Liver (tissue), 9 donors: ENCODE measurements around the gene DSCAM. TPM values are rescaled to one million over a fixed set of nuclear protein-coding genes. Genes with fewer than 3 reads are reported as not detected.

Source experiments
- DNase-seq: peaks from one replicate; pipeline ENCODE4 v3.0.0-alpha.2; 2017; ENCODE audit warnings: low spot score
- H3K27ac ChIP-seq, 2 donors: one replicate each; pipeline ENCODE4 v1.7.0; 2013; ENCODE audit warnings: inconsistent platforms in 2 of 2, low read length in 2 of 2, control low read depth in 1 of 2, low read depth in 1 of 2, mild to moderate bottlenecking in 1 of 2
- H3K27me3 ChIP-seq, 4 donors: one replicate each; pipeline versions ENCODE4 v1.6.1 to v1.7.0; 2013; ENCODE audit warnings: low read length in 3 of 4, inconsistent platforms in 1 of 4, mild to moderate bottlenecking in 1 of 4, moderate library complexity in 1 of 4; ENCODE audit not compliant: control insufficient read depth in 4 of 4, insufficient read depth in 4 of 4
- H3K36me3 ChIP-seq, 4 donors: one replicate each; pipeline versions ENCODE4 v1.6.1 to v1.7.0; 2013; ENCODE audit warnings: low read length in 3 of 4, mild to moderate bottlenecking in 3 of 4, low read depth in 1 of 4, moderate library complexity in 1 of 4; ENCODE audit not compliant: control insufficient read depth in 4 of 4, insufficient read depth in 3 of 4
- H3K4me1 ChIP-seq, 4 donors: one replicate each; pipeline versions ENCODE4 v1.6.1 to v1.7.0; 2013; ENCODE audit warnings: low read length in 3 of 4, mild to moderate bottlenecking in 3 of 4, moderate library complexity in 1 of 4; ENCODE audit not compliant: control insufficient read depth in 4 of 4, insufficient read depth in 4 of 4
- H3K4me3 ChIP-seq, 3 donors: one replicate each; pipeline versions ENCODE4 v1.6.1 to v1.7.0; 2013; ENCODE audit warnings: low read length in 3 of 3, control low read depth in 1 of 3, low read depth in 1 of 3, mild to moderate bottlenecking in 1 of 3
- H3K9ac ChIP-seq, 2 donors: one replicate each; pipeline ENCODE4 v1.7.0; 2013; ENCODE audit warnings: low read length in 2 of 2, mild to moderate bottlenecking in 2 of 2, moderate library complexity in 2 of 2, control low read depth in 1 of 2, low read depth in 1 of 2
- H3K9me3 ChIP-seq, 4 donors: one replicate each; pipeline versions ENCODE4 v1.6.1 to v1.7.0; 2013; ENCODE audit warnings: low read length in 3 of 4; ENCODE audit not compliant: control insufficient read depth in 4 of 4
- EGR1 ChIP-seq, 2 donors: IDR thresholded peaks; 2 replicates each; pipeline ENCODE4 v1.6.1; 2016 to 2018; ENCODE audit warnings: antibody characterized with exemption in 2 of 2, low read depth in 2 of 2
- FOXA1 ChIP-seq: IDR thresholded peaks from 2 replicates; pipeline ENCODE4 v1.6.1; 2016; ENCODE audit warnings: antibody characterized with exemption
- FOXA2 ChIP-seq: IDR thresholded peaks from 2 replicates; pipeline ENCODE4 v1.6.1; 2016; ENCODE audit warnings: antibody characterized with exemption
- GABPA ChIP-seq, 2 donors: IDR thresholded peaks in 1 of 2; conservative IDR thresholded peaks in 1 of 2; 2 replicates each; pipeline ENCODE4 v1.6.1; 2016; ENCODE audit warnings: antibody characterized with exemption in 2 of 2, mild to moderate bottlenecking in 1 of 2, moderate library complexity in 1 of 2
- HNF4A ChIP-seq, 2 donors: conservative IDR thresholded peaks; 2 replicates each; pipeline ENCODE4 v1.6.1; 2016; ENCODE audit warnings: antibody characterized with exemption in 2 of 2, mild to moderate bottlenecking in 2 of 2
- HNF4G ChIP-seq: IDR thresholded peaks from 2 replicates; pipeline ENCODE4 v1.6.1; 2016; ENCODE audit warnings: antibody characterized with exemption
- JUND ChIP-seq, 2 donors: IDR thresholded peaks; 2 replicates each; pipeline ENCODE4 v1.6.1; 2016; ENCODE audit warnings: antibody characterized with exemption in 2 of 2
- NR2F2 ChIP-seq: IDR thresholded peaks from 2 replicates; pipeline ENCODE4 v1.6.1; 2016; ENCODE audit warnings: antibody characterized with exemption
- RAD21 ChIP-seq, 2 donors: IDR thresholded peaks; 2 replicates each; pipeline ENCODE4 v1.6.1; 2016; ENCODE audit warnings: antibody characterized with exemption in 2 of 2, mild to moderate bottlenecking in 2 of 2
- REST ChIP-seq: IDR thresholded peaks from 2 replicates; pipeline ENCODE4 v1.6.1; 2016; ENCODE audit warnings: antibody characterized with exemption, mild to moderate bottlenecking
- RXRA ChIP-seq, 2 donors: IDR thresholded peaks; 2 replicates each; pipeline ENCODE4 v1.6.1; 2017 to 2018; ENCODE audit warnings: antibody characterized with exemption in 2 of 2, mild to moderate bottlenecking in 1 of 2
- SP1 ChIP-seq: IDR thresholded peaks from 2 replicates; pipeline ENCODE4 v1.6.1; 2018; ENCODE audit warnings: antibody characterized with exemption, mild to moderate bottlenecking
- TAF1 ChIP-seq: conservative IDR thresholded peaks from 2 replicates; pipeline ENCODE4 v1.6.1; 2016; ENCODE audit warnings: antibody characterized with exemption, mild to moderate bottlenecking
- YY1 ChIP-seq: IDR thresholded peaks from 2 replicates; pipeline ENCODE4 v1.6.1; 2016; ENCODE audit warnings: antibody characterized with exemption, mild to moderate bottlenecking
- WGBS: extraction: QIAGEN DNeasy Blood & Tissue Kit; methylation state at CpG from one replicate; pipeline ENCODE4 v1.1.7; 2013; 5-methylcytosine and 5-hydroxymethylcytosine counted together
- polyA plus RNA-seq, 2 donors: library from polyadenylated mRNA; stranded (reverse) in 1 of 2; unstranded in 1 of 2; fragments of 200-250 nt in 1 of 2; fragments of >200 nt in 1 of 2; fragmentation: Nextera tagmentation in 1 of 2; extraction: Ambion mirVana in 1 of 2; gene quantifications; one replicate each; pipeline versions ENCODE4 v1.2.1 to v1.2.3, GENCODE V29; 2013 to 2015
- total RNA-seq, 2 donors: library from RNA; depleted of rRNA; stranded (reverse); fragments of >200 nt; gene quantifications; one replicate each; pipeline ENCODE4 v1.2.3, GENCODE V29; 2014
- TF ChIP-seq, protein P1 (sequence below): fragments of 150-350 bp; IDR thresholded peaks from 2 replicates; pipeline ENCODE4 v1.5.1; 2017; ENCODE audit warnings: improper control_type of control experiment, low read depth, low read length; ENCODE audit not compliant: missing input control
- TF ChIP-seq, protein P2 (sequence below): IDR thresholded peaks from 2 replicates; pipeline ENCODE4 v1.6.1; 2016; ENCODE audit warnings: antibody characterized with exemption
- TF ChIP-seq, protein P3 (sequence below): IDR thresholded peaks from 2 replicates; pipeline ENCODE4 v1.6.1; 2016; ENCODE audit warnings: antibody characterized with exemption
- donor health status: healthy.
- donor health status: healthy.
- donor health status: healthy.
- donor health status: healthy.
- donor health status: healthy.

The DSCAM gene
- total and polyA plus RNA-seq, 4 donors, result 0.02 to 0.23 (median 0.10) TPM

DNA sequence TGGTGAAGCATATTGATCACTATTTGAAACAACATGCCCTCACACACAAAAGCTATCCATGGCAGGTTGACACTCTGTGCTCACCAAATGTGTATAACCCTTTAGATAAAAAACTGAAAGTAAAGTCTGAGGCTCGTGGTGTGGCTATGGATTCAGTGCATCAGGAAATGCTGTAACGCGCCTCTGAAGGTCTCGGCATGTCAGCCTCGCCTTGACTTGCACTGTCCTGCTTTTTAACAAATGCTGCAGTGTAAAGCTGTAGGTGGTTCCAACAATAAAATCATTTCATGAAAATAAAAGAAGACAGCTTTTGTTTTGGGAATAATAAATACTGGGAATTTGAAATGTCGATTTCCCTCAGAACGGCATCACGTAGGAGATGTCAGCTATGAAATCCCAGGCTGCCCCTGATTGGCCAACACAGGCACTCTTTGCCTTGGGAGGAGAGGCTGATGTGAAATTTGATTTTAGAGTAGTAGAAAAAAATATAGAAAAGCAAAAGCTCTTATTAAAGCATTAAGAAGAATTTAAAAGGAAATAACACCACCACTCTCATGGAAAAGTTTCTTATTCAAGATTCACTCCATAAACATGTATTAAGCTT, 168.2 kb downstream of the DSCAM start (continued):
- TF ChIP-seq REST (no peak), NR2F2 (no peak), GABPA (IDR thresholded peaks at IDR 0.05 in 1 of 2, conservative IDR thresholded peaks at IDR 0.05 in 1 of 2) (no peak), JUND (IDR thresholded peaks at IDR 0.05) (no peak)

DNA sequence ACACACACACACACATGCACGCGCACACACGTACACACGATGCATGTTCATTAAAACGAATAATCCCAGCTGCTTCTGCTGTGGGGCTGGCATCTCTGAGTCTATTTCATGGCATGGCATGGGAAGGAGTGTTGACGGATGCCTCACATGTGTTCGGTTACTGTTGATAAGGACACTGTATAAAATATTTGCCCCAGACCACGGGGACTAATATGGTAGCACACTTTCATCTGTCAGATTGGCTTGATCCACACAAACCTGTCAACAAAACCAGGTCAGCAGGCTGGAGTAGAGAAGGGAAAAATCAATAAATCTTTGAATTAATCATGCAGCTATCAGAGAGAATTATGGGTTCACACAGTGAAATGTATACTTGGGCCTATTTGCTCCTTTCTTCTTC, 171.9 kb downstream of the DSCAM start:
- no peak for DNase-seq

More for the DNA sequence above, 171.9 kb downstream of the DSCAM start:
- H3K9ac ChIP-seq, result no peak overlapping the region
- no peak overlapping the region for H3K27ac ChIP-seq
- TF ChIP-seq JUND (IDR thresholded peaks at IDR 0.05) (no peak), NR2F2 (no peak), RAD21 (IDR thresholded peaks at IDR 0.05) (no peak), TAF1 (no peak), EGR1 (IDR thresholded peaks at IDR 0.05; ENCODE audit: low read depth in 2 of 2) (no peak), HNF4G (no peak), YY1 (no peak), SP1 (no peak), RXRA (IDR thresholded peaks at IDR 0.05) (no peak), GABPA (IDR thresholded peaks at IDR 0.05 in 1 of 2, conservative IDR thresholded peaks at IDR 0.05 in 1 of 2) (no peak), HNF4A (conservative IDR thresholded peaks at IDR 0.05) (no peak), FOXA2 (no peak), REST (no peak), FOXA1 (no peak)
- TF ChIP-seq, protein P1, sequence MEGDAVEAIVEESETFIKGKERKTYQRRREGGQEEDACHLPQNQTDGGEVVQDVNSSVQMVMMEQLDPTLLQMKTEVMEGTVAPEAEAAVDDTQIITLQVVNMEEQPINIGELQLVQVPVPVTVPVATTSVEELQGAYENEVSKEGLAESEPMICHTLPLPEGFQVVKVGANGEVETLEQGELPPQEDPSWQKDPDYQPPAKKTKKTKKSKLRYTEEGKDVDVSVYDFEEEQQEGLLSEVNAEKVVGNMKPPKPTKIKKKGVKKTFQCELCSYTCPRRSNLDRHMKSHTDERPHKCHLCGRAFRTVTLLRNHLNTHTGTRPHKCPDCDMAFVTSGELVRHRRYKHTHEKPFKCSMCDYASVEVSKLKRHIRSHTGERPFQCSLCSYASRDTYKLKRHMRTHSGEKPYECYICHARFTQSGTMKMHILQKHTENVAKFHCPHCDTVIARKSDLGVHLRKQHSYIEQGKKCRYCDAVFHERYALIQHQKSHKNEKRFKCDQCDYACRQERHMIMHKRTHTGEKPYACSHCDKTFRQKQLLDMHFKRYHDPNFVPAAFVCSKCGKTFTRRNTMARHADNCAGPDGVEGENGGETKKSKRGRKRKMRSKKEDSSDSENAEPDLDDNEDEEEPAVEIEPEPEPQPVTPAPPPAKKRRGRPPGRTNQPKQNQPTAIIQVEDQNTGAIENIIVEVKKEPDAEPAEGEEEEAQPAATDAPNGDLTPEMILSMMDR, result no peak
- TF ChIP-seq, protein P2, sequence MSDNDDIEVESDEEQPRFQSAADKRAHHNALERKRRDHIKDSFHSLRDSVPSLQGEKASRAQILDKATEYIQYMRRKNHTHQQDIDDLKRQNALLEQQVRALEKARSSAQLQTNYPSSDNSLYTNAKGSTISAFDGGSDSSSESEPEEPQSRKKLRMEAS, result no peak
- TF ChIP-seq, protein P3, sequence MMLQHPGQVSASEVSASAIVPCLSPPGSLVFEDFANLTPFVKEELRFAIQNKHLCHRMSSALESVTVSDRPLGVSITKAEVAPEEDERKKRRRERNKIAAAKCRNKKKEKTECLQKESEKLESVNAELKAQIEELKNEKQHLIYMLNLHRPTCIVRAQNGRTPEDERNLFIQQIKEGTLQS, result no peak
- no peaks in the 10 kb centered on the region for H3K9me3 ChIP-seq
- no peak overlapping the region for H3K4me3 ChIP-seq
- no peaks in the 10 kb centered on the region for H3K36me3 ChIP-seq
- no peaks in the 10 kb centered on the region for H3K27me3 ChIP-seq
- H3K4me1 ChIP-seq, result no peaks in the 10 kb centered on the region
- 85% methylated on average over 8 of the region's 8 CpGs for WGBS
